ENCODE data around the gene WDR70. TPM values are rescaled to one million over a fixed set of nuclear protein-coding genes. Genes with fewer than 3 reads are reported as not detected.

Gene WDR70
- total and polyA plus RNA-seq, 10 of the 15 experiments (the other 5 are each of a cell fraction or from before 2014, with no cell fraction given): 10.9 to 33.6 (median 29.1) TPM

GRCh38 chr5:37715992-37716391 is 336.9 kb downstream of the WDR70 start:
- 100% methylated on average over 5 of the region's 5 CpGs for WGBS (ENCODE audit: insufficient coverage, insufficient replicate concordance, low lambda C conversion rate, missing lambda C conversion rate)
- ChIA-PET RAD21 (ENCODE audit: unreplicated experiment) (no interaction called here), POLR2A (no interaction called here), CTCF (interaction anchor here (0.6 kb wide), 1 partner anchor 520 kb away, joined by 3 read pairs; no protein-coding TSS in a partner anchor), SMC1A (ENCODE audit: uncharacterized antibody, unreplicated experiment) (no interaction called here)
- no peak for DNase-seq (ENCODE audit: low read depth, low spot score)
- Histone ChIP-seq H3K36me3 (ENCODE audit: control insufficient read depth in 2 of 2, insufficient read depth in 2 of 2, low read length in 1 of 2) (no peaks in the 10 kb centered on the region), H3K27me3 (replicated peaks in 1 of 2; ENCODE audit: control insufficient read depth in 2 of 2, insufficient read depth in 2 of 2, low read length in 1 of 2) (no peaks in the 10 kb centered on the region), H3K9ac (ENCODE audit: control insufficient read depth, insufficient read depth, low read length) (no peak overlapping the region), H4K20me1 (ENCODE audit: control insufficient read depth, insufficient read depth) (no peaks in the 10 kb centered on the region), H3K4me1 (ENCODE audit: control insufficient read depth, insufficient read depth, low read length) (no peaks in the 10 kb centered on the region), H3K9me3 (replicated peaks; ENCODE audit: control insufficient read depth, insufficient read depth, low read length) (no peaks in the 10 kb centered on the region), H3K4me3 (no peak overlapping the region), H3K79me2 (ENCODE audit: control insufficient read depth, insufficient read depth, low read length) (no peaks in the 10 kb centered on the region), H3K4me2 (ENCODE audit: control insufficient read depth, insufficient read depth) (no peak overlapping the region), H3K27ac (ENCODE audit: control insufficient read depth, insufficient read depth) (no peak overlapping the region), H2AFZ (ENCODE audit: control insufficient read depth, low read depth, low read length) (no peak overlapping the region)
- no peak for ATAC-seq
- no TSS peak for BruUV-seq (replicated peaks)
- in situ Hi-C loops (cut with MboI) (no loop called here), intact Hi-C loops (cut with micrococcal nuclease; ENCODE audit: unreplicated experiment) (no loop called here)
- no peak for FAIRE-seq
- TF ChIP-seq E4F1 (IDR thresholded peaks at IDR 0.05; ENCODE audit: borderline replicate concordance, partially characterized antibody): no peak
- TF ChIP-seq, protein P1, sequence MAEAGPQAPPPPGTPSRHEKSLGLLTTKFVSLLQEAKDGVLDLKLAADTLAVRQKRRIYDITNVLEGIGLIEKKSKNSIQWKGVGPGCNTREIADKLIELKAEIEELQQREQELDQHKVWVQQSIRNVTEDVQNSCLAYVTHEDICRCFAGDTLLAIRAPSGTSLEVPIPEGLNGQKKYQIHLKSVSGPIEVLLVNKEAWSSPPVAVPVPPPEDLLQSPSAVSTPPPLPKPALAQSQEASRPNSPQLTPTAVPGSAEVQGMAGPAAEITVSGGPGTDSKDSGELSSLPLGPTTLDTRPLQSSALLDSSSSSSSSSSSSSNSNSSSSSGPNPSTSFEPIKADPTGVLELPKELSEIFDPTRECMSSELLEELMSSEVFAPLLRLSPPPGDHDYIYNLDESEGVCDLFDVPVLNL (IDR thresholded peaks at IDR 0.05; ENCODE audit: low read depth, low read length): no peak
- no peak for TF ChIP-seq ZBTB33 (IDR thresholded peaks at IDR 0.05)
- no peak for TF ChIP-seq RAD51 (IDR thresholded peaks at IDR 0.05)
- TF ChIP-seq, protein P2, sequence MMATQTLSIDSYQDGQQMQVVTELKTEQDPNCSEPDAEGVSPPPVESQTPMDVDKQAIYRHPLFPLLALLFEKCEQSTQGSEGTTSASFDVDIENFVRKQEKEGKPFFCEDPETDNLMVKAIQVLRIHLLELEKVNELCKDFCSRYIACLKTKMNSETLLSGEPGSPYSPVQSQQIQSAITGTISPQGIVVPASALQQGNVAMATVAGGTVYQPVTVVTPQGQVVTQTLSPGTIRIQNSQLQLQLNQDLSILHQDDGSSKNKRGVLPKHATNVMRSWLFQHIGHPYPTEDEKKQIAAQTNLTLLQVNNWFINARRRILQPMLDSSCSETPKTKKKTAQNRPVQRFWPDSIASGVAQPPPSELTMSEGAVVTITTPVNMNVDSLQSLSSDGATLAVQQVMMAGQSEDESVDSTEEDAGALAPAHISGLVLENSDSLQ (IDR thresholded peaks at IDR 0.05): no peak
- no peak for TF ChIP-seq FOS (IDR thresholded peaks at IDR 0.05; ENCODE audit: borderline replicate concordance, extremely low read depth, insufficient read length)
- no peak for TF ChIP-seq NR2C2 (IDR thresholded peaks at IDR 0.05; ENCODE audit: borderline replicate concordance, control insufficient read depth, insufficient read length, low read depth)
- no peak for TF ChIP-seq CEBPZ (IDR thresholded peaks at IDR 0.05; ENCODE audit: low read depth, low read length)
- no peak for TF ChIP-seq SMARCA5 (IDR thresholded peaks at IDR 0.05)
- TF ChIP-seq, protein P3, sequence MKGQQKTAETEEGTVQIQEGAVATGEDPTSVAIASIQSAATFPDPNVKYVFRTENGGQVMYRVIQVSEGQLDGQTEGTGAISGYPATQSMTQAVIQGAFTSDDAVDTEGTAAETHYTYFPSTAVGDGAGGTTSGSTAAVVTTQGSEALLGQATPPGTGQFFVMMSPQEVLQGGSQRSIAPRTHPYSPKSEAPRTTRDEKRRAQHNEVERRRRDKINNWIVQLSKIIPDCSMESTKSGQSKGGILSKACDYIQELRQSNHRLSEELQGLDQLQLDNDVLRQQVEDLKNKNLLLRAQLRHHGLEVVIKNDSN (IDR thresholded peaks at IDR 0.05; ENCODE audit: borderline replicate concordance, extremely low read length, insufficient read depth, low read depth, low read length): no peak
- no peak for TF ChIP-seq SMC3 (IDR thresholded peaks at IDR 0.05; ENCODE audit: borderline replicate concordance, low read length)

Data from GM12878 (cell line).